Smooth muscle cell of bladder (primary cell): ENCODE measurements around the gene SPRN. TPM values are rescaled to one million over a fixed set of nuclear protein-coding genes. Genes with fewer than 3 reads are reported as not detected.

Source experiments
- total RNA-seq: library from RNA; depleted of rRNA; stranded (reverse); fragments of >200 nt; gene quantifications from 2 replicates; pipeline ENCODE4 v1.2.3, GENCODE V29; 2014

SPRN gene, protein sequence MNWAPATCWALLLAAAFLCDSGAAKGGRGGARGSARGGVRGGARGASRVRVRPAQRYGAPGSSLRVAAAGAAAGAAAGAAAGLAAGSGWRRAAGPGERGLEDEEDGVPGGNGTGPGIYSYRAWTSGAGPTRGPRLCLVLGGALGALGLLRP
- total RNA-seq: 0.43 and 0.46 TPM in 2 replicates

DNA sequence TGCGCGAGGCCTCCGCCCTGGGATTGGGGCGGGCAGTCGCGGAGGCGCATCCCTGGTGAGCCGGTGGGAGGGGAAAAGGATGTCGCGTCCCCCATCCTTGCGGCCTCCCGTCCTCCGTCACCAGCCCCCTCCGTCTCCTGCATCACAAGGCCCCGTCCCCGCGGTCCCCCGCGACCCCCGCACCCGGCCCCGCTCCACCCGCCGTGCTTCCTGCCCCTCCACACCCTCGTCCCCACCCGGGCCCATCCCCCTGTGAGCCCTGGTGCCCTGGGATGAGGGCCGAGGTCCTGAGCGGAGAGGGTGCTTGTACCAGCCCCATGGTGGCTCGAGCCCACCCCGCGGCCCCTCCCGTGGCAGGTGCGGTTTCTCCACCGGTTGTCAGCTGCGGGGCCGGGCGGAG lies at the start of gene SPRN:
Gene SPRN (minus strand): TSS at position 25 of the 400 bp plus-strand sequence. CDS start 944 bp downstream, outside the sequence.

DNA sequence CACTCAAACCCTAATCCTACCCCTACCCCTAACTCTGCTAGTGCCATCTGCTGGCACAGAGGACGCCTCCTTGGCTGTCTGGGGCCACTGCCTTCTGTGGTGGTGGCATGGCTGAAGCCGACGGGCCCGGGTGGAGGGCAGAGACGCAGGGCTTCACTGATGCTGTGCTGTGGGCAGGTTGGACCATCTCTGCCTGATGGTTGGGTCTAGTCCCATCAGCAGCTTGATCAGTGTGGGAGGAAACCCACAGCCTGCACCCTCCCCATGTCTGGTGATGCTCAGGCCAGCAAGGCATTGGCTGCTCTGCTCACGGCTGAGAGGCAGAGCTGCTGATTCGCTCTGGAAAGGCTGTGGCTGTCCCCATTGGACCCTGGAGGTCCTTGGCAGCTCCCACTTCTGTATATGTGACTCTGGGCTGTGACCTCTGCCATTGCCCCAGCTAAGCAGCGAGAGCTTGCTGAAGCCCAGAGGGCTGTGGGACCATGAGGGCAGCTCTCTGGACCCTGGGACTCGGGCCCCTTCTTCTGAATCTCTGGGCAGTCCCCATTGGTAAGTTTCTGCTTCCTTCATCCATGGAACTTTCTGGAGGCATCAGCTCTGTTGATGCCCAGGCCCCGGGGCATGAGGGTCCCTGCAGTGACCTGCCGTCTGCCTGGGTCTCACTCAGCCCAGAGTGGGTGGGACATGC lies 29.2 kb upstream of the SPRN start, which contains the start of gene SCART1:
Gene SCART1 (plus strand): TSS at position 430 of the 688 bp plus-strand sequence. CDS start 53 bp downstream, at position 483.

DNA sequence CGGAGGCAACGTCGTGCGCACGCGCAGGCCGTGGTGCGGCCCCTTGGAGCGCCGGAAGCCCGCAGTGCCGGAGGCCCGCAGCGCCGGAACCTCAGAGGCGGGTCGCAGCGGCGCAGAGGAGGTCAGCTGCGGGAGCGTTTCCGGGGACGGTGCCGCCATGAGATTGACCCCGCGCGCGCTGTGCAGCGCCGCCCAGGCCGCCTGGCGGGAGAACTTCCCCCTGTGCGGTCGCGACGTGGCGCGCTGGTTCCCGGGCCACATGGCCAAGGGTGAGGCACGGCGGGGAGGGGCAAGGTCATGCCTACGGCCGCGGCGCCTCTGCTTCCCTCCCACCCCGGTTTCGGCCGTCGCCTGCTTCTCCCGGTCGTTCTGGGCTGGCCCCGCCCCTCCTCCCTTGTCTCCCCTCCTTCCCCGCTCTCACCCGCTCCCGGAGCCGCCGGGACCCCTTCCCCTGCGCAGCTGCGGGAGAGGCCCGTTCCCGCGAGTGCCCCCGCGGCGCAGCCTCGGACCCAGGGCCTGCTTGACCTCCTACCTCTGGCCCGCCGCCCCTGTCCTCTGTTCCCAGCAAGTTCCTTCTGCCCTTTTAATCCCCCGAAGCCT lies 30.3 kb downstream of the SPRN start, which contains the start of gene MTG1:
Gene MTG1 (plus strand): TSS at position 94 of the 600 bp plus-strand sequence. CDS start 64 bp downstream, at position 158.

DNA sequence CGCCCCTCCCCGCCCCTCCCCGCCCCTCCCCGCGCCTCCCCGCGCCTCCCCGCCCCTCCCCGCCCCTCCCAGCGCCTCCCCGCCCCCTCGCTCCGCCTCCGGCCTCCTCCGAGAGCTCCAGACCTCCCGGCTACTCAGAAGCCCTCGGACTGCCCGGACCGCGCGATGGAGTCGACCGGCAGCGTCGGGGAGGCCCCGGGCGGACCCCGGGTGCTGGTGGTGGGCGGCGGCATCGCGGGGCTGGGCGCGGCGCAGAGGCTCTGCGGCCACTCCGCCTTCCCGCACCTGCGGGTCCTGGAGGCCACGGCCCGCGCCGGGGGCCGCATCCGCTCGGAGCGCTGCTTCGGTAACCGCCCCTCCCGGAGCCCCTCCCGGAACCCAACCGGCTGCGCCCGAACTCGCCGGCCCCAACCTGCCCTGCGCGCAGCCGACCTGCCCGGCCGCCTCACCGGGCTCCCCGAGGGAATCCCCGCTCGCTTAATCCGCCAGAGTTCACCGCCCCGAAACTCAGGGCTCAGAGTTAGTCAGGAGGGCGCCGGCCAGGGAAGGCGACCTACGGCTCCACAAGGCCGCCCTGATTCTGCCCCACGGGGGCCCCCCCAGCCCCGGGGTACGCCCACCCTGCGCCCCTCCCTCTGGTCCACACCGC lies 45.1 kb downstream of the SPRN start, which contains the start of gene PAOX:
Gene PAOX (plus strand): TSS at position 111 of the 649 bp plus-strand sequence. CDS start 55 bp downstream, at position 166.

DNA sequence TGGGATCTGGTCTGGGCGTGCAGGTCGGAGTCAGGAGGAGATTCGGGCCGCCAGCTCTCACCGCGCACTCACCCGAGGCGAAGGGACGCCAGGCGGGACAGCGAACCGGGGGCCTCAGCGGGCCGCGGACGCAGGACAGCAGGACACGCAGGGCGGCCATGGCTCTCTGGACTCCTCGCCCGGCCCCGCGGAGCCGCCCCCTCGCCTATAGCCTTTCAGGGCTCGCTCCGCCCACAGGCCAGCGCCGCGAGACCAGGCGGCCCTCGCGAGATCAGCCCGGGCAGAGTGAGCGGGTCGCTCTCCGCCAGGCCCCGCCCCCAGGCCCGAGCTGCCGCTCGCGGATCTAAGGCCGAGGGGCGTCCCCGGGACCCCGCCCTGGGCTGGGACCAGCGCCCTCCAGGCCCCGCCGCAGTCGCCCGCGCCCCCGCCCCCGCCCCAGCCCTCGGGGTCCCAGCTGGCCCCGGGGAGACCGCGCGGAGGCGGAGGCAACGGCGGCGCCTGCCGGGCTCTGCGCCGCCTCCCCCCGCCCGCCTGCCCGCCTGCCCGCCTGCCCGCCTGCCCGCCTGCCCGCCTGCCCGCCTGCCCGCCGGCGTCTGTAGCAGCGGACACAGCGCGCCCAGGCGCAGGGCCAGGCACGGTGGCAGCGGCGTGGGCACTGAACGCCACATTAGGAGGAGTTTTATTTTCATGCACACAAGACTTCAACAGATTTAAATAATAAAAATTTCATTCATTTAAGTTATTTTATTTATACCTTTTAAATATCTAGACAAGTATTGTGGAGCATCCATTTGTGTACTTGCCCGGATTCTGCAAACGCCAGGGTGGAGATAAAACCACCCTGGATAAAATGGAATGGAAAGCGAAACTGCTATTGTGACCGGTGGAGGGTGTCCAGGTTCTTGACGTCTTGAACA lies 51.0 kb downstream of the SPRN start, which contains the start of gene ECHS1:
Gene ECHS1 (minus strand): TSS at position 181 of the 917 bp plus-strand sequence. CDS start 21 bp downstream, at position 160.

Other genes with a start within 250 kb of the SPRN start
- gene UTF1, start 194.4 kb downstream of the SPRN start, total RNA-seq: not detected in 2 replicates
- gene VENTX, start 186.8 kb downstream of the SPRN start, total RNA-seq: not detected in 2 replicates
- gene ADAM8, start 147.8 kb downstream of the SPRN start, total RNA-seq: 0.71 and 1.3 TPM in 2 replicates
- 53.9 and 61.8 TPM in 2 replicates for gene TUBGCP2, start 115.8 kb downstream of the SPRN start, total RNA-seq
- 20.5 and 25.7 TPM in 2 replicates for gene ZNF511, start 115.7 kb downstream of the SPRN start, total RNA-seq
- gene CALY, start 87.7 kb downstream of the SPRN start, total RNA-seq: not detected in 2 replicates
- gene PRAP1, start 77.3 kb downstream of the SPRN start, total RNA-seq: not detected in 2 replicates
- gene FUOM, start 66.6 kb downstream of the SPRN start, total RNA-seq: 6.7 and 15.5 TPM in 2 replicates
- 57.0 and 70.7 TPM in 2 replicates for gene ECHS1, start 51.3 kb downstream of the SPRN start, total RNA-seq
- gene PAOX, start 45.4 kb downstream of the SPRN start, total RNA-seq: 6.0 TPM in 2 replicates
- 22.5 and 29.8 TPM in 2 replicates for gene MTG1, start 30.5 kb downstream of the SPRN start, total RNA-seq
- 1.3 and 1.9 TPM in 2 replicates for gene SCART1, start 29.3 kb upstream of the SPRN start, total RNA-seq
- gene CYP2E1, start 102.7 kb upstream of the SPRN start, total RNA-seq: 0.28 and 0.37 TPM in 2 replicates
- gene SYCE1, start 141.0 kb upstream of the SPRN start, total RNA-seq: not detected in 2 replicates
- gene FRG2B, start 202.2 kb upstream of the SPRN start, total RNA-seq: not detected in 2 replicates